EL (cell line): ENCODE results near the gene NHLH2.

Experiments used
- DNase-seq: peaks from one replicate; pipeline ENCODE4 v3.0.0-alpha.2; 2016

The NHLH2 gene

DNA sequence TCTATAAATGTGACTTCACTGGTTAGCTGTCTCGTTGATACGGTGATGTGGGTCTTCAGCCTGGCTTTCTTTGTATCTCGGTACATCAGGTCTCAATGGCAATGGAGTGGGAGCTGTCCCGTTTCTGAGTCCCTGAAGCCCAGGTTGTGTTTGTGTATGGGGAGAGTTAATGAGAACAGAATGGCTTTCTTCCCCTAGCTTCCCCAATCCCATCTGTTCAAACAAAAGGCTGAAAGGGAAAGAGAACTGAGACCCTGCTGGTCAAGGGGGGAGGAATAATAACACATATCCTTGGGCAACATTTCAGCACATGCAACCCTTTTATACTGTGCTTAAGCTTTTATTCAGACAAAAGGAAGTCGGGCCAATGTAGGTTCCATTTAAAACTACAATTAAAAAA, 44.0 kb downstream of the NHLH2 start:
- DNase-seq: no peak

DNA sequence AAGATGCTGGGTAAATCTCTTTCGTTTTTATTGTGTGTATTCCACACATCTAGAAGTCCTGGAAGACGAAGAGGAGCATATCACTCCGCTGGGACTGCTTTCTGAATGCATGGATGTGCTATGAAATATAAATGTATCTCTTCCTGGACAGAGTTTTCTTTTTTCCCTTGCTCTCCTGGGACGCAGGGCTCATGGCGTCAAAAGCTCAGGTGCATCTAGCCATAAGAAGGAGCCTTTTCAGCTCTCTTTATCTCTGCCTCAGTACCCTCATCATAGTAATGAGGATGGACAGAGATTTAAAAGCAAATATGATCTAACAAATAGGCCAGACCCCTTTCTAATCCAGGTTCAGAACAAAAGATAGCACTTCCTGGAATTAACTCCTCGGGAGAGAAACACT, 44.9 kb downstream of the NHLH2 start:
- DNase-seq: no peak

DNA sequence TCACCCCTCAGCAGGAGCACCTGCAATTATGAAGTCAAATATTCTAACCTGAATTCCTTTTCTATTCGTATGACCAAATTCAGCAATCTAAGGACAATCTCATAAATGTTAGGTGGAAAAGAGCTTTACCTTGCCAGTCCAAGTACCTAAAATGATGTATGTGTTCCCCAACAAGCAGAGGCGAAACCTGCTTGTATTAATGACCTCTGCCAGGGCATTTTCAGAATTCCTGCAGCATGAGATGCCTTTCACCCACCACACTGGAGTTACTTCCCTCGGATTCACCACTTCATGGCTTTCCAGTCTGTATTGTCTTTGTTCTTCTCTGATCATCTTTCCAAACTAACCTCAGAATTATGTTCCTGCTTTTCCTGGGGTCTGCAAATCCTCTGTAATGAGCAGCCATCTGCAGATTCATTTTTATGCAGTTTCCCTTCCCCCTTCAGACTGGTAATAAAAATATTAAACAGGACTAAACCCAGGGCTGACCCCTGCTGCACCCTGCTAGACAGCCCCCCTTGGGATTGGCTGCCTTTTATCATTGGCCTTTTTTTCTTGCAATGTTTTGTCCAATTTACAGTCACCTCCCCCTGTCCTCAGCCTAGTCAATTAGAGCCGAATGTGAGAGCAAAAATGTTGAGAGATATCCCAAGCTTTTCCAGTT, 45.8 kb downstream of the NHLH2 start:
- no peak for DNase-seq

DNA sequence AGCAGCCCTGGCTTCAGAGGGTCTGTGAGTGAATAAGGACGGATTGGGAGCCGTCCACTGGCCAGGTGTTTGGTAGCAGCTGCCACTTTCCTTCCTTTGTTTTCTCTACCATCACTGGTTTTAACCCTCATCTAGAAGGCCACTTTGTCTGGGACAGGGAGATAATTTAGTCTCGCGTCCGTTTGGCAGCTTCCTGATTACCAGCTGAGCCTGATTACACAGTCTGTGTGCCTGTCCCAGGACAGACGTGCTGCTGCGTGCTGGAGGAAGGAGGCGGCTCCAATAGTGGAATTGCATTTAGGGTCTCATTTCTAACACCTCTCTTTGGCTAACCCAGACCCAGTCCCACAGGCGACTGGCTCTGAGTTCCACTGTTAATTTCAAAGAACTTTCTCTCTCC, 47.8 kb downstream of the NHLH2 start:
- DNase-seq: no peak

DNA sequence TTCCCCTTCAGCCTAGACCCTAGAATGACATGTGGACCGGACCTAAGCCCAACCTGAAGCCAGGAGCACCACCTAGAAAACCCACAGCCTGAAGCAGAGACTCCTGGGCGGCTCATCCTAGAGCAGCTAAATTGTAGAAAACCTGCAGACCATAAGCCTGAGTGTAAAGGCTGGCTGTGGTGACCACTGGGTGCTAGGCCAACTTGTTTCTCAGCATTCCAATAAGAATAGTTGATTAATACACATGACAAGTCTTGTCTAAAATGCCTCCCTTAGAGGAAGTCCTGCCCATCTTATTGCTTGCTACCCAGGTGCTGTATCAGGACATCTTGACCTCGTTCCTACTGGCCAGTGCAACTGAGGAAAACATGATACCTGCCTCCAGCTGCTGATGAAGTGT, 49.1 kb downstream of the NHLH2 start:
- no peak for DNase-seq

DNA sequence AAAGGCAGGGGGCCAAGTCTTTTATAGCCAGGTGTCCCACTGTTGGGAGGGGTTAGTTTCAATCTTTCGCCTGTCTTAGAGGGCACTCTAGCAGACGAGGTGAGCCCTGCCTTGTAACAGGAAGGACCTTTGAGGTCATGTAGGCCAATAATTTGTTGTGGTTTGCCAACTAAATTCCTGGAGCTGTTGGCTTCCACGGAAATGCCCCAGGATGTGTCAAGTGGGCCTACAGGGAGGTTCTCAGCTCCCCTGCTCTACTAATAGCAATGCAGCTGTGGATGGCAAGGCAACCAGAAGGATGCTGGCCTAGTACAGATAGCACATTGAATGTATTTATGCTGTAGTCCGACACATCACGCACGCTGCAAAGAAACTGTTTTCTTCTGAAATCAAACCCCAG, 50.1 kb downstream of the NHLH2 start:
- DNase-seq: no peak

DNA sequence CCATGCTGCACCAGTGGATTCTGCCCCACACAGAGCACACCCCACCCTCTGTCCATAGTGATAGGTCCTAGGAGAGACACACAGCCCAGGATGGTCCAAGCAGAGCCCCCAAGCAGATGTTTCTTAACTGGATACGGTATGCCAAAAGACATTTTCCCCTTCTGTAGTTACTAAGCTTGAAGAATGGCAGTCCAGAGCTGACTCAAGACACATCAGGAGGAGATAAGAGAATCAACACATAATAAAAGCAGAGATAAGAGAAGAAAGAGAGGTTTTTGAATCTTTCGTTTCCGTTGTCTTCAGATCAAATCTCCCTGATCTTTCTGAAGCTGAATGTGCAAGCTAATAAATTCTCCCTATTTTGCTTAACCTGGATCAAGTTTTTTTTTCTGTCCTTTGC, 50.6 kb downstream of the NHLH2 start:
- no peak for DNase-seq
